Endodermal cell (in vitro differentiated cells): Measurements from ENCODE around the gene SCARB2. TPM values are rescaled to one million over a fixed set of nuclear protein-coding genes. Genes with fewer than 3 reads are reported as not detected.

Experiments used
- DNase-seq: peaks from one replicate; pipeline ENCODE4 v3.0.0-alpha.2; 2017
- H3K27ac ChIP-seq: 2 replicates; pipeline ENCODE4 v1.5.1; 2013; ENCODE audit warnings: mild to moderate bottlenecking, low read depth, low read length, moderate library complexity
- H3K27me3 ChIP-seq: 2 replicates; pipeline ENCODE4 v1.6.1; 2013; ENCODE audit warnings: mild to moderate bottlenecking, low read length, moderate library complexity; ENCODE audit not compliant: insufficient read depth, control insufficient read depth, poor library complexity, severe bottlenecking
- H3K36me3 ChIP-seq: 2 replicates; pipeline ENCODE4 v1.7.0; 2013; ENCODE audit warnings: mild to moderate bottlenecking, low read length, moderate library complexity; ENCODE audit not compliant: control insufficient read depth, insufficient read depth
- H3K4me1 ChIP-seq: one replicate; pipeline ENCODE4 v1.7.0; 2013; ENCODE audit warnings: low read length; ENCODE audit not compliant: control insufficient read depth, insufficient read depth
- H3K4me3 ChIP-seq: 2 replicates; pipeline ENCODE4 v1.5.1; 2013; ENCODE audit warnings: mild to moderate bottlenecking, low read length, moderate library complexity
- H3K9ac ChIP-seq: 2 replicates; pipeline ENCODE4 v1.6.1; 2013; ENCODE audit warnings: mild to moderate bottlenecking, low read length, moderate library complexity; ENCODE audit not compliant: poor library complexity, severe bottlenecking; ENCODE audit errors: extremely low read depth
- H3K9me3 ChIP-seq: 2 replicates; pipeline ENCODE4 v1.6.1; 2013; ENCODE audit warnings: mild to moderate bottlenecking, low read length, moderate library complexity; ENCODE audit not compliant: control insufficient read depth
- H3K27ac Mint-ChIP-seq: 2 replicates; pipeline ENCODE4 v1.8.0; 2020; ENCODE audit warnings: mixed read lengths
- H3K27me3 Mint-ChIP-seq: 2 replicates; pipeline ENCODE4 v1.8.0; 2021; ENCODE audit warnings: mild to moderate bottlenecking, mixed read lengths; ENCODE audit not compliant: insufficient read depth
- H3K36me3 Mint-ChIP-seq: 2 replicates; pipeline ENCODE4 v1.8.0; 2020; ENCODE audit warnings: low read depth, mixed read lengths
- H3K4me1 Mint-ChIP-seq: 2 replicates; pipeline ENCODE4 v1.8.0; 2020; ENCODE audit warnings: mixed read lengths
- H3K4me3 Mint-ChIP-seq: 2 replicates; pipeline ENCODE4 v1.8.0; 2020; ENCODE audit warnings: mild to moderate bottlenecking, moderate library complexity, mixed read lengths
- H3K9me3 Mint-ChIP-seq: 2 replicates; pipeline ENCODE4 v1.8.0; 2020; ENCODE audit warnings: mild to moderate bottlenecking, mixed read lengths
- WGBS, 2 experiments: methylation state at CpG; one replicate each; pipeline versions ENCODE4 v1.1.5 to v1.1.7; 2013; ENCODE audit warnings: missing lambda C conversion rate in 2 of 2, mixed read lengths in 1 of 2; ENCODE audit not compliant: insufficient coverage in 1 of 2, insufficient read length in 1 of 2; 5-methylcytosine and 5-hydroxymethylcytosine counted together
- total RNA-seq, 2 donors: library from RNA; stranded (reverse); fragmentation: NEBNext Ultra II Directional in 1 of 2; extraction: Animal tissue kit (Norgen Biotek cat#: 25700) in 1 of 2; gene quantifications; 2 replicates in 1 of 2; 3 replicates in 1 of 2; pipeline ENCODE4 v1.2.1, GENCODE V29; 2021
- TF ChIP-seq, protein P1 (sequence below): fragments of 200-600 bp; sonication (generic); conservative IDR thresholded peaks from 2 replicates; pipeline ENCODE4 v1.5.0; 2021; ENCODE audit warnings: antibody characterized with exemption, mild to moderate bottlenecking

The SCARB2 gene
- total RNA-seq, 2 donors from 2014 or later = 45.8 to 78.5 TPM

DNA sequence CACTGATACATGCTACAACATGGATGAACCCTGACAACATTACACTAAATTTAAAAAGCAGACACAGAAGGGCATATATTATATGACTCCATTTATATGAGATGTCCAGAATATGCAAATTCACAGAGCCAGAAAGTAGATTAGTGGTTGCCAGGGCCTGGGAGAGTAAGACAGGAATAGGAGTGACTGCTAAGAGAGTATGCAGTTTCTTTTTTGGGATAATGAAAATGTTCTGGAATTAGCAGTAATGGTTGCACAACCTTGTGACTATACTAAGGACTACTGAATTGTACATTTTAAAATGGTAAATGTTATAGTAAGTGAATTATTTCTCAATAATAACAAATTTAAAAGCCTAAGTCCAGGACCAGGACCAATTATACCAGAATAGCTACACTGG lies 35.9 kb downstream of the SCARB2 start:
- H3K27ac Mint-ChIP-seq = no peak overlapping the region
- Histone ChIP-seq H3K27ac (no peak overlapping the region), H3K9ac (no peak overlapping the region), H3K4me3 (no peak overlapping the region), H3K36me3 (peaks cover 39% of the 10 kb centered on the region), H3K27me3 (no peaks in the 10 kb centered on the region), H3K4me1 (no peaks in the 10 kb centered on the region), H3K9me3 (no peaks in the 10 kb centered on the region)
- no peaks in the 10 kb centered on the region for H3K9me3 Mint-ChIP-seq
- DNase-seq = no peak
- H3K36me3 Mint-ChIP-seq = peaks cover 24% of the 10 kb centered on the region
- TF ChIP-seq, protein P1, sequence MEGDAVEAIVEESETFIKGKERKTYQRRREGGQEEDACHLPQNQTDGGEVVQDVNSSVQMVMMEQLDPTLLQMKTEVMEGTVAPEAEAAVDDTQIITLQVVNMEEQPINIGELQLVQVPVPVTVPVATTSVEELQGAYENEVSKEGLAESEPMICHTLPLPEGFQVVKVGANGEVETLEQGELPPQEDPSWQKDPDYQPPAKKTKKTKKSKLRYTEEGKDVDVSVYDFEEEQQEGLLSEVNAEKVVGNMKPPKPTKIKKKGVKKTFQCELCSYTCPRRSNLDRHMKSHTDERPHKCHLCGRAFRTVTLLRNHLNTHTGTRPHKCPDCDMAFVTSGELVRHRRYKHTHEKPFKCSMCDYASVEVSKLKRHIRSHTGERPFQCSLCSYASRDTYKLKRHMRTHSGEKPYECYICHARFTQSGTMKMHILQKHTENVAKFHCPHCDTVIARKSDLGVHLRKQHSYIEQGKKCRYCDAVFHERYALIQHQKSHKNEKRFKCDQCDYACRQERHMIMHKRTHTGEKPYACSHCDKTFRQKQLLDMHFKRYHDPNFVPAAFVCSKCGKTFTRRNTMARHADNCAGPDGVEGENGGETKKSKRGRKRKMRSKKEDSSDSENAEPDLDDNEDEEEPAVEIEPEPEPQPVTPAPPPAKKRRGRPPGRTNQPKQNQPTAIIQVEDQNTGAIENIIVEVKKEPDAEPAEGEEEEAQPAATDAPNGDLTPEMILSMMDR = no peak
- no peak overlapping the region for H3K4me3 Mint-ChIP-seq
- no peaks in the 10 kb centered on the region for H3K27me3 Mint-ChIP-seq
- H3K4me1 Mint-ChIP-seq = peaks cover 4% of the 10 kb centered on the region

DNA sequence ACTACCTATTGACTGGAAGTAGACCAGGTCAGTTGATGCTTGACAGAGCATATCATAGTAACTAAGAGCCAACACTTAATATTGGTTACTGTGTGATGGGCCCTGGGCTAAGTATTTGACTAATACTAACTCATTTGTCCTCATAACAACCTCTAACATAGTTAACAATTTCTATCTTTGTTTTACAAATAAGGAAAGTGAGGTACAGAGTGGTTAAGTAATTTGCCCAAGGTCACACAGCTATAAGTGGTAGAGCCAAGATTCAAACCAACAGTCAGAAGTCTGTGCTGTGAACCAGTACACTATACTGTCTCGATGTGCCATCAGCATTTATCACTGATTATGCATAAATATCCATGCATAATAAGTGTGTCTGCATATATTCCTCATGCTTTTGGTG lies 38.3 kb downstream of the SCARB2 start:
- peaks cover 26% of the 10 kb centered on the region for H3K36me3 Mint-ChIP-seq
- TF ChIP-seq, protein P1 = no peak
- 100% methylated on average over 1 of the region's 1 CpG; no CpG with 5 or more reads in 1 of the 2 experiments for WGBS, 2 experiments
- H3K4me3 Mint-ChIP-seq = no peak overlapping the region
- H3K9me3 Mint-ChIP-seq = no peaks in the 10 kb centered on the region
- peaks cover 4% of the 10 kb centered on the region for H3K4me1 Mint-ChIP-seq
- DNase-seq = no peak
- no peaks in the 10 kb centered on the region for H3K27me3 ChIP-seq
- no peak overlapping the region for H3K27ac Mint-ChIP-seq
- no peak overlapping the region for H3K9ac ChIP-seq
- no peaks in the 10 kb centered on the region for H3K9me3 ChIP-seq
- H3K27ac ChIP-seq = no peak overlapping the region
- H3K36me3 ChIP-seq = peaks cover 48% of the 10 kb centered on the region
- no peaks in the 10 kb centered on the region for H3K4me1 ChIP-seq
- H3K4me3 ChIP-seq = no peak overlapping the region
- H3K27me3 Mint-ChIP-seq = no peaks in the 10 kb centered on the region

DNA sequence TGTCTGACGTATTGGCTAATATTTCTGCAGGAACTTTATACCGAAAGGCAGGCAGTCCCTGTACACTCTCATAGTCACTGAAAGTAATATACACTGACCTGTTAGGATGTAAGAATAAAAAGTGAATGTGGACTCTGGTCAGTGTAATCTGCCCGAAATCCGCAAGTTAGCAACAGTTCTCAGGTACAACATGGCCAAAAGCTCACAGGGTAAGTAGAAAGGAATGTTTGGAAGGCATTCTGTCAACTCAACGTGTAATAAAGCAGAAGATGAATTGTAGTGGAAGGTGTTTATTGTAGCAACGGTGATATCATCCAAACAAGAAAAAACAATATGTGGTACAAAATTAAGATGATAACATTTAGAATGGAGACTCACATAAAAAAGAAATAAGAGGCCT lies 39.4 kb downstream of the SCARB2 start:
- peaks cover 26% of the 10 kb centered on the region for H3K36me3 Mint-ChIP-seq

More for the DNA sequence above, 39.4 kb downstream of the SCARB2 start:
- TF ChIP-seq, protein P1 = no peak
- Mint-ChIP-seq H3K27ac (no peak overlapping the region), H3K9me3 (no peaks in the 10 kb centered on the region), H3K27me3 (no peaks in the 10 kb centered on the region), H3K4me3 (no peak overlapping the region), H3K4me1 (peaks cover 2% of the 10 kb centered on the region)
- H3K4me1 ChIP-seq = no peaks in the 10 kb centered on the region
- 94 to 95% methylated on average over 4 to 6 of the region's 6 CpGs for WGBS, 2 experiments
- no peaks in the 10 kb centered on the region for H3K9me3 ChIP-seq
- H3K27me3 ChIP-seq = no peaks in the 10 kb centered on the region
- peaks cover 51% of the 10 kb centered on the region for H3K36me3 ChIP-seq
- H3K4me3 ChIP-seq = no peak overlapping the region
- H3K27ac ChIP-seq = no peak overlapping the region
- no peak overlapping the region for H3K9ac ChIP-seq
- DNase-seq = no peak
